ENCODE results near the gene BCAS3.

Gene BCAS3

GRCh38 chr17:61397086-61397842 is 719.6 kb downstream of the BCAS3 start:
- Histone ChIP-seq H3K36me3 (ENCODE audit: insufficient read depth, low read length) (no peaks in the 10 kb centered on the region), H3F3A (ENCODE audit: insufficient read depth, low read length) (no peaks in the 10 kb centered on the region), H3K27ac (ENCODE audit: low read depth, low read length, poor library complexity, severe bottlenecking) (no peak overlapping the region), H2AFZ (ENCODE audit: low read length) (no peak overlapping the region), H3K9ac (ENCODE audit: low read length) (no peak overlapping the region), H3K4me1 (ENCODE audit: insufficient read depth, low read length, severe bottlenecking) (no peaks in the 10 kb centered on the region), H3K79me2 (ENCODE audit: insufficient read depth, low read length) (no peaks in the 10 kb centered on the region), H3K9me2 (ENCODE audit: low read depth, low read length) (no peaks in the 10 kb centered on the region), H3K4me3 (ENCODE audit: low read depth, low read length, poor library complexity, severe bottlenecking) (no peak overlapping the region), H3K9me3 (ENCODE audit: low read length) (no peaks in the 10 kb centered on the region), H3K27me3 (ENCODE audit: insufficient read depth, low read length) (no peaks in the 10 kb centered on the region), H4K20me1 (ENCODE audit: insufficient read depth, low read length) (no peaks in the 10 kb centered on the region), H3K4me2 (ENCODE audit: low read length) (no peak overlapping the region)
- no peak for TF ChIP-seq CTCF (IDR thresholded peaks at IDR 0.05; ENCODE audit: low read length)
- TF ChIP-seq EZH2 (IDR thresholded peaks at IDR 0.05; ENCODE audit: borderline replicate concordance, low read length), result no peak

GRCh38 chr17:61398721-61399130 is 721.1 kb downstream of the BCAS3 start:
- H3K79me2 ChIP-seq (ENCODE audit: insufficient read depth, low read length), result no peaks in the 10 kb centered on the region
- TF ChIP-seq EZH2 (IDR thresholded peaks at IDR 0.05; ENCODE audit: borderline replicate concordance, low read length), result no peak
- no peak for TF ChIP-seq CTCF (IDR thresholded peaks at IDR 0.05; ENCODE audit: low read length)
- peaks cover under 1% of the 10 kb centered on the region; the same call in 1 of the 2 replicates for H3K27me3 ChIP-seq (ENCODE audit: insufficient read depth, low read length)
- no peak overlapping the region for H2AFZ ChIP-seq (ENCODE audit: low read length)
- H3K27ac ChIP-seq (ENCODE audit: low read depth, low read length, poor library complexity, severe bottlenecking), result no peak overlapping the region
- no peaks in the 10 kb centered on the region for H3K36me3 ChIP-seq (ENCODE audit: insufficient read depth, low read length)
- H3K9me2 ChIP-seq (ENCODE audit: low read depth, low read length), result no peaks in the 10 kb centered on the region
- peak overlapping the region; percentile 40; the same call in 1 of the 2 replicates for H3K4me2 ChIP-seq (ENCODE audit: low read length)
- peaks cover 8% of the 10 kb centered on the region for H3K4me1 ChIP-seq (ENCODE audit: insufficient read depth, low read length, severe bottlenecking)
- no peaks in the 10 kb centered on the region for H3F3A ChIP-seq (ENCODE audit: insufficient read depth, low read length)
- no peaks in the 10 kb centered on the region for H3K9me3 ChIP-seq (ENCODE audit: low read length)
- no peaks in the 10 kb centered on the region for H4K20me1 ChIP-seq (ENCODE audit: insufficient read depth, low read length)
- H3K4me3 ChIP-seq (ENCODE audit: low read depth, low read length, poor library complexity, severe bottlenecking), result peak overlapping the region; percentile 47
- no peak overlapping the region for H3K9ac ChIP-seq (ENCODE audit: low read length)

- Histone ChIP-seq H3K79me2 (ENCODE audit: insufficient read depth, low read length) (no peaks in the 10 kb centered on the region), H4K20me1 (ENCODE audit: insufficient read depth, low read length) (no peaks in the 10 kb centered on the region), H3K4me2 (ENCODE audit: low read length) (peak within 1 kb of the TSS; percentile 40), H3K4me3 (ENCODE audit: low read depth, low read length, poor library complexity, severe bottlenecking) (peak within 1 kb of the TSS; percentile 47), H3K27me3 (ENCODE audit: insufficient read depth, low read length) (peaks cover 7% of the 10 kb centered on the region; the same call in 1 of the 2 replicates), H3K9me3 (ENCODE audit: low read length) (no peaks in the 10 kb centered on the region), H3K27ac (ENCODE audit: low read depth, low read length, poor library complexity, severe bottlenecking) (no peak within 1 kb of the TSS), H3K4me1 (ENCODE audit: insufficient read depth, low read length, severe bottlenecking) (peaks cover 8% of the 10 kb centered on the region), H3F3A (ENCODE audit: insufficient read depth, low read length) (no peaks in the 10 kb centered on the region), H3K9me2 (ENCODE audit: low read depth, low read length) (no peaks in the 10 kb centered on the region), H3K36me3 (ENCODE audit: insufficient read depth, low read length) (no peaks in the 10 kb centered on the region), H2AFZ (ENCODE audit: low read length) (no peak within 1 kb of the TSS), H3K9ac (ENCODE audit: low read length) (no peak within 1 kb of the TSS)
- TF ChIP-seq EZH2 (IDR thresholded peaks at IDR 0.05; ENCODE audit: borderline replicate concordance, low read length) (no peak), CTCF (IDR thresholded peaks at IDR 0.05; ENCODE audit: low read length) (no peak)
Observed at GRCh38 chr17:61399131-61400065, 721.7 kb downstream of the BCAS3 start, which contains the start of gene TBX2. TBX2 (plus strand) TSS chr17:61399843; CDS start chr17:61400177, 334 bp downstream.

Measured in OCI-LY1 (cell line).